HG03108 (cell line): Measurements from ENCODE around the gene IL17REL.

ENCODE experiments used
- ATAC-seq: cut with Tn5 transposase; IDR thresholded peaks from one replicate; pipeline ENCODE4 v1.9.1; 2021; ENCODE audit warnings: moderate library complexity; ENCODE audit not compliant: unreplicated experiment

Gene IL17REL

GRCh38 chr22:50027639-50028537 lies 15.3 kb upstream of the IL17REL start:
- no peak for ATAC-seq

- ATAC-seq: no peak
Measured at GRCh38 chr22:50025993-50026392, 13.4 kb upstream of the IL17REL start.

GRCh38 chr22:50022171-50022819 lies 9.7 kb upstream of the IL17REL start:
- no peak for ATAC-seq

DNA sequence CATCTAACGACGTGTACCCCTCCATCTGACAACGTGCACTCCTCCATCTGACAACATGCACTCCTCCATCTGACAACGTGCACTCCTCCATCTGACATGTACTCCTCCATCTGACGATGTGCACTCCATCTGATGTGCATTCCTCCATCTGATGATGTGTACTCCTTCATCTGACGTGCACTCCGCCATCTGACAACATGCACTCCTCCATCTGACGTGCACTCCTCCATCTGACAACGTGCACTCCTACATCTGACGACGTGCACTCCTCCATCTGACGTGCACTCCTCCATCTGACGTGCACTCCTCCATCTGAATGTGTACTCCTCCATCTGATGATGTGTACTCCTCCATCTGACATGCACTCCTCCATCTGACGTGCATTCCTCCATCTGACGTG lies 8.0 kb upstream of the IL17REL start:
- ATAC-seq: no peak

DNA sequence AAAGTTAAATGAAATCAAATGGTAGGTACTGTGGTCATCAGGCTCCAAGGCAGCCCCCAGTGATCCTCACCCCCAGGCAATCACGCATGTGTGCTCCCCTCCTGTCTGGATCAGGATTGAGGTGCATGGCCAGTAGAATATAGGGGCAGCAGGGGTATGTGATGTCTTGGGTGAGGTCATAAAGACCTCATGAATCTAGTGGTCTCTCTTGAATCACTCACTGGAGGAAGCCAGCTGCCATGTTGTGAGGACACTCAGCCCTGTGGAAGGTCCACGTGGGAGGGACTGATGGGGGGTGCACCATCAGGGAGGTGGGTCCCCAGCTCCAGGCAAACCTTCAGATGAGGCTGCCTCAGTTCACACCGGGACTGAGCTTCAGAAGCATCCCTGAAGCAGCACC lies 6.8 kb upstream of the IL17REL start:
- ATAC-seq: no peak

- ATAC-seq: no peak
Measured at GRCh38 chr22:50018608-50019285, 6.2 kb upstream of the IL17REL start.

GRCh38 chr22:50017701-50018224 lies 5.2 kb upstream of the IL17REL start:
- ATAC-seq: no peak

GRCh38 chr22:50016988-50017700 lies 4.6 kb upstream of the IL17REL start:
- ATAC-seq: peak; percentile 57

DNA sequence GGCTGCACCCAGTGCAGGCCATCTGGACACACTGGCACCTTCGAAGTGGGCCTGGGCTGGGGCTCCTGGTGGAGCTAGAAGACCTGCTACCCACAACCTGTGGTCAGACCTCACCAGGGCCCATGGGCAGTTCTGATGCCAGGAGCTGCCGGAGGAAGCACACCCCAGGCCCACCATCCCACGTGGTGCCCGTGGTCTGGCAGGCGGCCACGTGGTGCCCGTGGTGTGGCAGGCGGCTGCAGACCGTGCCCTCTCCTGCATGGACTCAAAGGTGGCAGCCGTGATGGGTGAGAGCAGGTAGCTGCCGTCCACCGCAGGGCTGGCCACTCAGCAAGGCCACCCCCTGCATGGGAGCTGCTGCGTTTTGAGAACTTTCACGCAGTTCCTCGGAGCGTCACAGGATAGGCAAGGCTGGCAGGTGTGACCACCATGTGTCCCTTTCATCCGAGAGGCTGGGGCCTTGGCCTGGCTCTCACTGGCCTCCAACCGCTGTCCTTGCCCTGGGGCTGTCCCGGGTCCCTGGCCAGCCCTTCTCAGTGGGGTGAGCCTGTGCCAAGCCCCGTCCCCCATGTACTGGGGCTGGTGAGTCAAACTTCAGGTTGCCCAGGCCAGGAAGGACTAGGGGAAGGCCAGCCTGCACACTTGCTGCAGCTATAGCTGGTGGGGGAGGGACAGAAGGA lies 3.9 kb upstream of the IL17REL start:
- ATAC-seq: no peak

- ATAC-seq: no peak
Measured at GRCh38 chr22:50015451-50016307, 3.1 kb upstream of the IL17REL start.

DNA sequence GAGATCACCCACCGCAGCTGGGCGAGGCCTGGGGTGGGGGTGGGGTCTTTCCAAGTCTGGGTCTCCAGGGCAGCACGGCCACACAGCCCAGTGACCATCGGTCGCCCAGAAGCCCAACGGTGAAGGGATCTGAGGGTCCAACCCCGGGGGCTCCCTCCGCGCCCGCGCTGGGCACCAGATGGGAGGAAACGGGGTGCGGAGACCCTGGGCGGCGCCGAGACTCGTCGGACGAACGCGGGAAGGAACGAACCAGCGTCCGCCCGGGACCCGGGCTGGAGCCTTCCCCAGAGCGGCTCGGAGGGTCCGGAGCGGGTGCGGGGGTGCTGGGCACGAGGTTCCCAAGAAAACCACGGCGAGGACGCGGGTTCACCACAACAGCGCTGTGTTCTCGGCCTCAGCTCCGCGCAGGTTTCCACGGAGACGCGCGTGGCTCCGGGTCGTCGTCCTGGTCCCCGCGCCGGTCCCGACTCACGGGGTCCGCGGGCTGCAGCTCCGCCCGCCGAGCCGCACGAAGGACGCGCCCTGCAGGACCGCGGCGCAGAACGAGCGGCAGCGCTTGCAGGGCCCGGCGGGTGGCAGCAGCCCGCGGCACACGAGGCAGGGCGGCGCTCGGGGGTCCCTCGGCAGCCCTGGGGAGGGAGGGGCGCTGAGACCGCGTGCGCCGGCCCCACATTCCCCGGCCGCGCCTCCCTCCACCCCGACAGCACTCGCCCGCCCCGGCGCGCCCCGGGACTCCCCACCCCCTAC lies 2.3 kb upstream of the IL17REL start:
- ATAC-seq: no peak

DNA sequence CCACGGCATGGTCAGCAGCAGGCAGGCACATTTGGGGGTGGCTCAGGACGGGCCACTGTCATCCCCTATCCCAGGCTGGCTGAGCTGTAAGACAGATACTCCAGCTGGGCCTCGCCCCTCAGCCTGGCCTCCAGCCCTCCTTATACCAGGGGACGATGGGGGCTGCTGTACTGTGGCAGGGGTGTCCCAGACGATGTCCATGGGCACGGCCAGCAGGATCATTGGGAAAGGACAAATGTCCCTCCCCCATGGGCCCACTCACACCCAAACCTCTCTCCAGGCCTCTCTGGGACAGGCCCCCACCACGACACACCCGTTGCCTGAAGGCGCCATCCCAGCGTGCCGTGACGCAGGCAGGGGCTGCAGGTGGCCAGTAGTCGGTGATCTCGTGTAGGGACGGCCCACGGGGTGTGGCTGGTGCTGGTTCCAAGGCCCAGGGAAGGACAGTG lies 1.5 kb upstream of the IL17REL start:
- ATAC-seq: no peak

- no peak for ATAC-seq
Measured at GRCh38 chr22:50011447-50012210, 936 bp downstream of the IL17REL start.

GRCh38 chr22:50010676-50011446 lies 1.7 kb downstream of the IL17REL start:
- ATAC-seq: no peak

DNA sequence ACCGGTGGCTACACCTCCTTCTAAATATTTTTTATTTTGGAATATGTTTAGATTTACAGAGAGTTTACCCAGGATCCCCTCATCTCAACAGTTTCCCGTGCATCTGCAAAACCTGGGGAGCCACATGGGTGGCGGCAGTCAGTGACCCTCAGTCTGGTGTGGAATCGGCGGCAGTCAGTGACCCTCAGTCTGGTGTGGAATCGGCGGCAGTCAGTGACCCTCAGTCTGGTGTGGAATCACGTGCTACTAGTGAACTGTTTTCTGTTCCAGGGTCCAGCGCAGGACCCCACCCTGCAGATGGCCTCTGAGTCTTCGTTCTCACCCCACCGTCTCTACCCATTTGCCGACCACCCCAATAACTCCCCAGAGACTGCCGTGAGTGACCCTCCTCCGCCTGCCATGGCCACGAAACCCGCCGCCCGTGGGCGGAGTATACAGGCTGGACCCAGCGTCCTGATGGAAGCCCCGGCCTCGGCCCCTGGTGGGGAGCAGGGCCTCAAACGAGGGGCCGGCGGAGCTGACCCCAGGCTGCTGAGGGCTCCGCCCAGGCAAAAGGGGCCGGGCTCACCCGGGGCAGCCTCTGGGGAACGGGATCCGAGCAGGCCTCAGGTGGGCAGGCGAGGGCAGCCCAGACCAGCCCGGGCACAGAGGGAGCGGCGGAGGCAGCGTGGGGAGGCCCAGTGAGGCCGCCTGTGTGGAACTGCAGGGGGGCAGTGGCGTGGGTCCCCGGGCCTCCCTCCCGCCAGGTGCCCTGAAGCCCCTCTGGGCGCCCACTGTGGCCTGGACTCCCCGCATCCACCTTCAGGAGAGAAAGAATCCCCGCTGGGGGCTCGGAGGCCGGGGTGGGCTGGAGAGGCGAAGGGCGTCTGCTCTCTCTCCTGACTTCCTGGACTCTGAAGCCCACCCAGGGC lies 2.5 kb downstream of the IL17REL start:
- ATAC-seq: no peak

DNA sequence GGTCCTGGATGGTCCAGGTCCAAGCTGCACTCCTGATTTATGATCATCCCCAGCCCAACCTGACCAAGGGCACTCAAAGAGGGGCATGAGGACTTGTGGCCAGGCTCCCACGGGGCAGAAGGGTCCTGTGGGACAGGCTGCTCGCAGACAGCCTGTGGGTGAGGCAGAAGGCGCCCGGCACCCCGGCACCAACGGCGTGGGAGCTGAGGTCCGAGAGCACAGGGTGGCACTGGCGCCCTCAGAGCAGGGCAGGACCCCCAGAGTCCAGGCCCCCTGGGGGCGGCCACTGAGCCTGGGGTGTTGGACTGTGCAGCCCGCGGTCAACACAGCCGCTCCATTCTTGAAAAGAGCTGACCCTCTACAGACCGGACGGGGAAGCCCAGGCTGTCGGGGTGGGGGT lies 3.3 kb downstream of the IL17REL start:
- no peak for ATAC-seq
